HCT116 (cell line): Measurements from ENCODE around the gene FCN3. TPM values are rescaled to one million over a fixed set of nuclear protein-coding genes. Genes with fewer than 3 reads are reported as not detected.

Source experiments
- ATAC-seq: fragments of 200-7000 bp; cut with Tn5 transposase; 2 replicates; pipeline ENCODE4 v1.9.1; 2020; ENCODE audit warnings: mild to moderate bottlenecking, moderate library complexity
- BruUV-seq: library from RNA; stranded (reverse); fragments of 400-500 nt; replicated peaks from 2 replicates; lab custom pipeline; 2021; lab: Mats Ljungman, UMichigan
- CTCF ChIA-PET: fragments of 300-600 bp; sonication (Branson Sonifier 250); formaldehyde crosslinking; loops from one replicate; lab custom pipeline; 2021; ENCODE audit warnings: antibody characterized with exemption; lab: Charles Lee
- POLR2A ChIA-PET: fragments of 300-600, 350-600 bp; sonication (Branson Sonifier 250); formaldehyde crosslinking; loops from one replicate; lab custom pipeline; 2021; ENCODE audit warnings: antibody characterized with exemption; lab: Charles Lee
- RAD21 ChIA-PET, 2 experiments: fragments of 300-600 bp; sonication (Branson Sonifier 250); formaldehyde crosslinking; loops; one replicate each; lab custom pipeline; 2023; ENCODE audit warnings: low total read pairs in 2 of 2; ENCODE audit not compliant: uncharacterized antibody in 2 of 2, unreplicated experiment in 2 of 2, low non-redundant PET in 1 of 2; lab: Charles Lee
- DNase-seq: peaks from one replicate; pipeline ENCODE4 v3.0.0-alpha.2; 2010; ENCODE audit warnings: low read depth, low spot score
- H2AFZ ChIP-seq: fragments of 200-600 bp; shearing (Covaris generic), sonication (generic); 2 replicates; pipeline ENCODE4 v1.6.1; 2017; ENCODE audit warnings: low read depth, mixed run types, mixed read lengths, antibody characterized with exemption, low read length; ENCODE audit not compliant: poor library complexity, severe bottlenecking
- H3K27ac ChIP-seq: 2 replicates; pipeline ENCODE4 v1.5.1; 2012; ENCODE audit warnings: low read depth, low read length
- H3K27me3 ChIP-seq: fragments of 200-600 bp; sonication (generic); 2 replicates; pipeline ENCODE4 v1.6.1; 2016; ENCODE audit warnings: mixed run types, low read length, mixed read lengths; ENCODE audit not compliant: insufficient read depth
- H3K36me3 ChIP-seq, 2 experiments: fragments of 200-500 bp in 1 of 2; fragments of 200-600 bp in 1 of 2; sonication (Bioruptor generic) in 1 of 2; sonication (generic) in 1 of 2; 2 replicates each; pipeline versions ENCODE4 v1.5.1 to v1.6.1; 2014 to 2016; ENCODE audit warnings: low read length in 2 of 2, inconsistent platforms in 1 of 2, mixed read lengths in 1 of 2, mixed run types in 1 of 2; ENCODE audit not compliant: insufficient read depth in 2 of 2, control insufficient read depth in 1 of 2
- H3K4me1 ChIP-seq, 2 experiments: fragments of 200-600 bp in 1 of 2; sonication (generic) in 1 of 2; 2 replicates each; pipeline versions ENCODE4 v1.5.1 to v1.6.1; 2012 to 2017; ENCODE audit warnings: low read length in 2 of 2, inconsistent platforms in 1 of 2, mild to moderate bottlenecking in 1 of 2, mixed read lengths in 1 of 2, mixed run types in 1 of 2, moderate library complexity in 1 of 2; ENCODE audit not compliant: insufficient read depth in 2 of 2, control insufficient read depth in 1 of 2
- H3K4me2 ChIP-seq: fragments of 200-600 bp; sonication (generic); 2 replicates; pipeline ENCODE4 v1.6.1; 2017; ENCODE audit warnings: mixed run types, low read length, mixed read lengths
- H3K4me3 ChIP-seq, 2 experiments: fragments of 200-600 bp in 1 of 2; sonication (generic) in 1 of 2; replicated peaks in 1 of 2; 2 replicates each; pipeline ENCODE4 v1.5.1; 2011 to 2016; ENCODE audit warnings: low read length in 2 of 2, control low read depth in 1 of 2, low read depth in 1 of 2, mild to moderate bottlenecking in 1 of 2, mixed read lengths in 1 of 2, mixed run types in 1 of 2
- H3K79me2 ChIP-seq: fragments of 200-600 bp; sonication (generic); 2 replicates; pipeline ENCODE4 v1.6.1; 2017; ENCODE audit warnings: mild to moderate bottlenecking, mixed run types, low read length, moderate library complexity, mixed read lengths; ENCODE audit not compliant: insufficient read depth
- H3K9ac ChIP-seq: fragments of 200-600 bp; sonication (generic); 2 replicates; pipeline ENCODE4 v1.6.1; 2016; ENCODE audit warnings: low read length, mixed read lengths
- H3K9me2 ChIP-seq: fragments of 200-600 bp; sonication (generic), shearing (Covaris generic); 2 replicates; pipeline ENCODE4 v1.6.1; 2017; ENCODE audit warnings: mixed run types, mild to moderate bottlenecking, moderate library complexity; ENCODE audit not compliant: insufficient read depth
- H3K9me3 ChIP-seq, 2 experiments: fragments of 200-500 bp in 1 of 2; fragments of 200-600 bp in 1 of 2; sonication (Bioruptor generic) in 1 of 2; sonication (generic) in 1 of 2; 2 replicates each; pipeline ENCODE4 v1.6.1; 2014 to 2017; ENCODE audit warnings: low read length in 2 of 2, mixed read lengths in 2 of 2, inconsistent platforms in 1 of 2, low read depth in 1 of 2, mild to moderate bottlenecking in 1 of 2, mixed run types in 1 of 2, moderate library complexity in 1 of 2; ENCODE audit not compliant: control insufficient read depth in 1 of 2, insufficient read depth in 1 of 2
- H4K20me1 ChIP-seq: fragments of 200-600 bp; sonication (generic), shearing (Covaris generic); 2 replicates; pipeline ENCODE4 v1.6.1; 2017; ENCODE audit warnings: mixed run types, mild to moderate bottlenecking, moderate library complexity; ENCODE audit not compliant: insufficient read depth
- EZH2 ChIP-seq: fragments of 200-600 bp; sonication (generic); IDR thresholded peaks from 2 replicates; pipeline ENCODE4 v1.6.1; 2017; ENCODE audit warnings: antibody characterized with exemption, mixed run types
- SP1 ChIP-seq: IDR thresholded peaks from 2 replicates; pipeline ENCODE4 v1.6.1; 2012; ENCODE audit warnings: low read depth
- TCF7L2 ChIP-seq: IDR thresholded peaks from 2 replicates; pipeline ENCODE4 v1.7.0; 2011; ENCODE audit warnings: borderline replicate concordance, inconsistent platforms; ENCODE audit not compliant: insufficient read depth, insufficient read length; ENCODE audit errors: extremely low read depth
- ZBTB33 ChIP-seq: IDR thresholded peaks from 2 replicates; pipeline ENCODE4 v1.6.1; 2011; ENCODE audit warnings: mild to moderate bottlenecking, low read length, moderate library complexity; ENCODE audit not compliant: insufficient replicate concordance; ENCODE audit errors: extremely low read depth
- intact Hi-C: fragments of 100-400 bp; cut with micrococcal nuclease; formaldehyde crosslinking; loops from 2 replicates; pipeline ENCODE4 v1.10.0; 2022
- total RNA-seq: library from RNA; stranded (reverse); gene quantifications from one replicate; pipeline ENCODE4 v1.2.1, GENCODE V29; 2021; ENCODE audit not compliant: unreplicated experiment

The FCN3 gene
- total RNA-seq, 1 experiment from 2014 or later: 1.2 TPM

- intact Hi-C loops: no loop called here
- no peak for TF ChIP-seq ZBTB33
- TF ChIP-seq SP1: no peak
- no peak for TF ChIP-seq EZH2
- TF ChIP-seq TCF7L2: no peak
- Histone ChIP-seq H4K20me1 (no peaks in the 10 kb centered on the region), H3K27ac (peak overlapping the region; percentile 100), H3K9ac (peak overlapping the region; percentile 78), H3K79me2 (peaks cover 3% of the 10 kb centered on the region; the same call in 1 of the 2 replicates), H3K27me3 (no peaks in the 10 kb centered on the region), H3K4me3 (peak overlapping the region; percentile 67 to 69), H3K4me1 (peaks cover 12 to 32% of the 10 kb centered on the region in 2 experiments), H3K9me3 (no peaks in the 10 kb centered on the region), H3K36me3 (peaks cover 0 to 4% of the 10 kb centered on the region in 2 experiments; a peak in 1 of 4 replicates), H3K9me2 (no peaks in the 10 kb centered on the region), H2AFZ (no peak overlapping the region), H3K4me2 (peak overlapping the region; percentile 95)
- BruUV-seq: TSS peak; percentile 61
- ChIA-PET POLR2A (interaction anchor here (0.9 to 2.6 kb wide), 12 partner anchors 11 to 366 kb away, joined by 3 to 26 read pairs (median 4); partner anchors contain the start of genes CD164L2 and SYTL1), CTCF (interaction anchor here (0.6 to 3.3 kb wide), 15 partner anchors 7 to 319 kb away, joined by 3 to 28 read pairs (median 4); partner anchors contain the start of gene GPR3), RAD21 (no interaction called here)
- DNase-seq (no peak), ATAC-seq (peak; percentile 0; the same call in 1 of the 2 replicates)
Observed at GRCh38 chr1:27364696-27365371, 9.8 kb downstream of the FCN3 start.
